ENCODE results near the gene AKAP10.

The AKAP10 gene

DNA sequence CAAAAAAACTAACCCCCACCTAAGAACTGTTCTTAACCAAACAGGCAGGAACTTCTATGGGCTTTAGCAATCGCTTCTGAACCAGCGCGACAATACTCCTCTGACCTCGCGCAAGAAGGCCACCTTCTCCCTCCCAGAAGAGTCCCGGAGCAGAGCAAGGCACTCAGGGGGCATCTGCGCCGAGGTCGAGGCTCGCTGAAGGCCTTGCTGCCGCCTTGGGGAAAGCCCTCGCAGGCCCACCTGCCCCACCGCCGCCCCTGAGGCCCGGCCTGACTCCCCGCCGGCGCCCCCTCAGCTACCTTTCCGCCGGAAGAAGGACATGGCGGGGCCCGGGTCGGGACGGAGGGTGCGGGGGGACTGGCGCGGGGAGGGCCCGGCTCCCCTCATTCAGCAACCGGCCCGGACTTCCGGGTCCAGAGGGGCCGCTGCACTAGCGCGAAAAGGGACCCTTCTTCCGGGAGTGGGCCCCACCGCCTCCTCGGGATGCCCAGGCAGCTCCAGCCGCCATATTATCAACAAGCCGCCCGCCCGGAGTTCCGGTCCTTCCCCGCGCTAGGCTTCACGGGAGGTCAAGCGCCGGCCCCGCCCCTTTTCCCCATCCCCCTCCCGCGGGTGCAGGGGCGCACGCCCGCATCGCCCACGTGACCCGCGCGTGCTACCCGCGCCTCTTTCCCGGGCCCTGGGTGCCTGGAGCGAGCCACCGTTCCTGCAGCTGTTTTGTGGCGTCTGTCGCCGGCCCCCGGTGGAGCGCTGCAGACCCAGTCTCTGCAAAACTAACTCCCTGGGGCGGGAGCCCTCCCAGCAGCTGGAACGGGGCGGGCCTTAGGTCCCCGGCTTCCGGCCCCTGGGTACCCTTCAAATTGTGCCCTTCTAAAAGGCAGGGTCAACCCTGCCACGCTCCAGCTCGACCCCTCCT lies at the start of gene AKAP10 (continued):
- TF ChIP-seq YY2 (tag by site-specific recombination; IDR thresholded peaks at IDR 0.05) (peak; percentile 92), REPIN1 (tag by site-specific recombination; IDR thresholded peaks at IDR 0.05; ENCODE audit: low read depth) (no peak), ZNF146 (tag by site-specific recombination; IDR thresholded peaks at IDR 0.05) (peak; percentile 18; the same call in 1 of the 2 replicates), ZNF777 (tag by site-specific recombination; IDR thresholded peaks at IDR 0.05; ENCODE audit: borderline replicate concordance) (no peak), KLF1 (tag by site-specific recombination; IDR thresholded peaks at IDR 0.05) (peak; percentile 71), ZNF223 (tag by site-specific recombination; IDR thresholded peaks at IDR 0.05) (peak; percentile 80; the same call in 1 of the 2 replicates), ZNF621 (tag by site-specific recombination; IDR thresholded peaks at IDR 0.05) (no peak), KLF8 (tag by site-specific recombination; IDR thresholded peaks at IDR 0.05) (peak; percentile 90), ZNF341 (tag by site-specific recombination; IDR thresholded peaks at IDR 0.05; ENCODE audit: low read depth) (no peak), ZNF529 (tag by site-specific recombination; IDR thresholded peaks at IDR 0.05; ENCODE audit: insufficient replicate concordance) (no peak), ZNF654 (tag by site-specific recombination; IDR thresholded peaks at IDR 0.05; ENCODE audit: low read depth) (no peak), ZNF623 (tag by site-specific recombination; IDR thresholded peaks at IDR 0.05) (no peak), MZF1 (tag by site-specific recombination; IDR thresholded peaks at IDR 0.05; ENCODE audit: borderline replicate concordance) (no peak), SP7 (tag by site-specific recombination; IDR thresholded peaks at IDR 0.05) (peak; percentile 86), ZNF157 (tag by site-specific recombination; IDR thresholded peaks at IDR 0.05) (no peak), OVOL3 (tag by site-specific recombination; IDR thresholded peaks at IDR 0.05) (0 out of 2 replicates have a peak, but pooled peaks have one; percentile 9), ZNF837 (tag by site-specific recombination; IDR thresholded peaks at IDR 0.05) (no peak), GLIS2 (tag by site-specific recombination; IDR thresholded peaks at IDR 0.05) (peak; percentile 96)
- TF ChIP-seq, protein P1, sequence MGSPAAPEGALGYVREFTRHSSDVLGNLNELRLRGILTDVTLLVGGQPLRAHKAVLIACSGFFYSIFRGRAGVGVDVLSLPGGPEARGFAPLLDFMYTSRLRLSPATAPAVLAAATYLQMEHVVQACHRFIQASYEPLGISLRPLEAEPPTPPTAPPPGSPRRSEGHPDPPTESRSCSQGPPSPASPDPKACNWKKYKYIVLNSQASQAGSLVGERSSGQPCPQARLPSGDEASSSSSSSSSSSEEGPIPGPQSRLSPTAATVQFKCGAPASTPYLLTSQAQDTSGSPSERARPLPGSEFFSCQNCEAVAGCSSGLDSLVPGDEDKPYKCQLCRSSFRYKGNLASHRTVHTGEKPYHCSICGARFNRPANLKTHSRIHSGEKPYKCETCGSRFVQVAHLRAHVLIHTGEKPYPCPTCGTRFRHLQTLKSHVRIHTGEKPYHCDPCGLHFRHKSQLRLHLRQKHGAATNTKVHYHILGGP (tag by site-specific recombination; IDR thresholded peaks at IDR 0.05), result no peak
- TF ChIP-seq, protein P2, sequence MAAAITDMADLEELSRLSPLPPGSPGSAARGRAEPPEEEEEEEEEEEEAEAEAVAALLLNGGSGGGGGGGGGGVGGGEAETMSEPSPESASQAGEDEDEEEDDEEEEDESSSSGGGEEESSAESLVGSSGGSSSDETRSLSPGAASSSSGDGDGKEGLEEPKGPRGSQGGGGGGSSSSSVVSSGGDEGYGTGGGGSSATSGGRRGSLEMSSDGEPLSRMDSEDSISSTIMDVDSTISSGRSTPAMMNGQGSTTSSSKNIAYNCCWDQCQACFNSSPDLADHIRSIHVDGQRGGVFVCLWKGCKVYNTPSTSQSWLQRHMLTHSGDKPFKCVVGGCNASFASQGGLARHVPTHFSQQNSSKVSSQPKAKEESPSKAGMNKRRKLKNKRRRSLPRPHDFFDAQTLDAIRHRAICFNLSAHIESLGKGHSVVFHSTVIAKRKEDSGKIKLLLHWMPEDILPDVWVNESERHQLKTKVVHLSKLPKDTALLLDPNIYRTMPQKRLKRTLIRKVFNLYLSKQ (tag by site-specific recombination; IDR thresholded peaks at IDR 0.05; ENCODE audit: borderline replicate concordance), result no peak
- TF ChIP-seq, protein P3, sequence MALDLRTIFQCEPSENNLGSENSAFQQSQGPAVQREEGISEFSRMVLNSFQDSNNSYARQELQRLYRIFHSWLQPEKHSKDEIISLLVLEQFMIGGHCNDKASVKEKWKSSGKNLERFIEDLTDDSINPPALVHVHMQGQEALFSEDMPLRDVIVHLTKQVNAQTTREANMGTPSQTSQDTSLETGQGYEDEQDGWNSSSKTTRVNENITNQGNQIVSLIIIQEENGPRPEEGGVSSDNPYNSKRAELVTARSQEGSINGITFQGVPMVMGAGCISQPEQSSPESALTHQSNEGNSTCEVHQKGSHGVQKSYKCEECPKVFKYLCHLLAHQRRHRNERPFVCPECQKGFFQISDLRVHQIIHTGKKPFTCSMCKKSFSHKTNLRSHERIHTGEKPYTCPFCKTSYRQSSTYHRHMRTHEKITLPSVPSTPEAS (tag by site-specific recombination; IDR thresholded peaks at IDR 0.05), result no peak
- TF ChIP-seq, protein P4, sequence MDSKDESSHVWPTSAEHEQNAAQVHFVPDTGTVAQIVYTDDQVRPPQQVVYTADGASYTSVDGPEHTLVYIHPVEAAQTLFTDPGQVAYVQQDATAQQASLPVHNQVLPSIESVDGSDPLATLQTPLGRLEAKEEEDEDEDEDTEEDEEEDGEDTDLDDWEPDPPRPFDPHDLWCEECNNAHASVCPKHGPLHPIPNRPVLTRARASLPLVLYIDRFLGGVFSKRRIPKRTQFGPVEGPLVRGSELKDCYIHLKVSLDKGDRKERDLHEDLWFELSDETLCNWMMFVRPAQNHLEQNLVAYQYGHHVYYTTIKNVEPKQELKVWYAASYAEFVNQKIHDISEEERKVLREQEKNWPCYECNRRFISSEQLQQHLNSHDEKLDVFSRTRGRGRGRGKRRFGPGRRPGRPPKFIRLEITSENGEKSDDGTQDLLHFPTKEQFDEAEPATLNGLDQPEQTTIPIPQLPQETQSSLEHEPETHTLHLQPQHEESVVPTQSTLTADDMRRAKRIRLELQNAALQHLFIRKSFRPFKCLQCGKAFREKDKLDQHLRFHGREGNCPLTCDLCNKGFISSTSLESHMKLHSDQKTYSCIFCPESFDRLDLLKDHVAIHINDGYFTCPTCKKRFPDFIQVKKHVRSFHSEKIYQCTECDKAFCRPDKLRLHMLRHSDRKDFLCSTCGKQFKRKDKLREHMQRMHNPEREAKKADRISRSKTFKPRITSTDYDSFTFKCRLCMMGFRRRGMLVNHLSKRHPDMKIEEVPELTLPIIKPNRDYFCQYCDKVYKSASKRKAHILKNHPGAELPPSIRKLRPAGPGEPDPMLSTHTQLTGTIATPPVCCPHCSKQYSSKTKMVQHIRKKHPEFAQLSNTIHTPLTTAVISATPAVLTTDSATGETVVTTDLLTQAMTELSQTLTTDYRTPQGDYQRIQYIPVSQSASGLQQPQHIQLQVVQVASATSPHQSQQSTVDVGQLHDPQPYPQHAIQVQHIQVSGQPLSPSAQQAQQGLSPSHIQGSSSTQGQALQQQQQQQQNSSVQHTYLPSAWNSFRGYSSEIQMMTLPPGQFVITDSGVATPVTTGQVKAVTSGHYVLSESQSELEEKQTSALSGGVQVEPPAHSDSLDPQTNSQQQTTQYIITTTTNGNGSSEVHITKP (tag by site-specific recombination; IDR thresholded peaks at IDR 0.05), result peak; percentile 61
- TF ChIP-seq, protein P5, sequence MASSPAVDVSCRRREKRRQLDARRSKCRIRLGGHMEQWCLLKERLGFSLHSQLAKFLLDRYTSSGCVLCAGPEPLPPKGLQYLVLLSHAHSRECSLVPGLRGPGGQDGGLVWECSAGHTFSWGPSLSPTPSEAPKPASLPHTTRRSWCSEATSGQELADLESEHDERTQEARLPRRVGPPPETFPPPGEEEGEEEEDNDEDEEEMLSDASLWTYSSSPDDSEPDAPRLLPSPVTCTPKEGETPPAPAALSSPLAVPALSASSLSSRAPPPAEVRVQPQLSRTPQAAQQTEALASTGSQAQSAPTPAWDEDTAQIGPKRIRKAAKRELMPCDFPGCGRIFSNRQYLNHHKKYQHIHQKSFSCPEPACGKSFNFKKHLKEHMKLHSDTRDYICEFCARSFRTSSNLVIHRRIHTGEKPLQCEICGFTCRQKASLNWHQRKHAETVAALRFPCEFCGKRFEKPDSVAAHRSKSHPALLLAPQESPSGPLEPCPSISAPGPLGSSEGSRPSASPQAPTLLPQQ (tag by site-specific recombination; IDR thresholded peaks at IDR 0.05), result peak; percentile 99
- TF ChIP-seq, protein P6, sequence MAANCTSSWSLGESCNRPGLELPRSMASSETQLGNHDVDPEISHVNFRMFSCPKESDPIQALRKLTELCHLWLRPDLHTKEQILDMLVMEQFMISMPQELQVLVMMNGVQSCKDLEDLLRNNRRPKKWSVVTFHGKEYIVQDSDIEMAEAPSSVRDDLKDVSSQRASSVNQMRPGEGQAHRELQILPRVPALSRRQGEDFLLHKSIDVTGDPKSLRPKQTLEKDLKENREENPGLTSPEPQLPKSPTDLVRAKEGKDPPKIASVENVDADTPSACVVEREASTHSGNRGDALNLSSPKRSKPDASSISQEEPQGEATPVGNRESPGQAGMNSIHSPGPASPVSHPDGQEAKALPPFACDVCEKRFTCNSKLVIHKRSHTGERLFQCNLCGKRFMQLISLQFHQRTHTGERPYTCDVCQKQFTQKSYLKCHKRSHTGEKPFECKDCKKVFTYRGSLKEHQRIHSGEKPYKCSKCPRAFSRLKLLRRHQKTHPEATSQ (tag by site-specific recombination; IDR thresholded peaks at IDR 0.05), result no peak
- TF ChIP-seq, protein P7, sequence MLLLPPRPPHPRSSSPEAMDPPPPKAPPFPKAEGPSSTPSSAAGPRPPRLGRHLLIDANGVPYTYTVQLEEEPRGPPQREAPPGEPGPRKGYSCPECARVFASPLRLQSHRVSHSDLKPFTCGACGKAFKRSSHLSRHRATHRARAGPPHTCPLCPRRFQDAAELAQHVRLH (tag by site-specific recombination; IDR thresholded peaks at IDR 0.05), result peak; percentile 47
- TF ChIP-seq, protein P8, sequence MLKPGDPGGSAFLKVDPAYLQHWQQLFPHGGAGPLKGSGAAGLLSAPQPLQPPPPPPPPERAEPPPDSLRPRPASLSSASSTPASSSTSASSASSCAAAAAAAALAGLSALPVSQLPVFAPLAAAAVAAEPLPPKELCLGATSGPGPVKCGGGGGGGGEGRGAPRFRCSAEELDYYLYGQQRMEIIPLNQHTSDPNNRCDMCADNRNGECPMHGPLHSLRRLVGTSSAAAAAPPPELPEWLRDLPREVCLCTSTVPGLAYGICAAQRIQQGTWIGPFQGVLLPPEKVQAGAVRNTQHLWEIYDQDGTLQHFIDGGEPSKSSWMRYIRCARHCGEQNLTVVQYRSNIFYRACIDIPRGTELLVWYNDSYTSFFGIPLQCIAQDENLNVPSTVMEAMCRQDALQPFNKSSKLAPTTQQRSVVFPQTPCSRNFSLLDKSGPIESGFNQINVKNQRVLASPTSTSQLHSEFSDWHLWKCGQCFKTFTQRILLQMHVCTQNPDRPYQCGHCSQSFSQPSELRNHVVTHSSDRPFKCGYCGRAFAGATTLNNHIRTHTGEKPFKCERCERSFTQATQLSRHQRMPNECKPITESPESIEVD (tag by site-specific recombination; IDR thresholded peaks at IDR 0.05), result peak; percentile 26; the same call in 1 of the 2 replicates

Measured in HEK293 (cell line).